Right lobe of liver (tissue), 6 donors: ENCODE data around the gene AP3D1. TPM values are rescaled to one million over a fixed set of nuclear protein-coding genes. Genes with fewer than 3 reads are reported as not detected.

Source experiments
- ATAC-seq, 4 donors: fragments of 200-7000 bp; cut with Tn5 transposase; one replicate each; pipeline ENCODE4 v1.9.1; 2020; ENCODE audit warnings: mild to moderate bottlenecking in 4 of 4, moderate library complexity in 4 of 4
- DNase-seq, 3 donors: peaks; one replicate each; pipeline ENCODE4 v3.0.0-alpha.2; 2020
- H3K27ac ChIP-seq, 3 donors: fragments of 200-600 bp; one replicate each; pipeline ENCODE4 v1.8.0; 2022
- H3K27me3 ChIP-seq, 2 donors: fragments of 200-600 bp; one replicate each; pipeline ENCODE4 v1.8.0; 2022
- H3K36me3 ChIP-seq, 4 donors: fragments of 200-600 bp; sonication (generic) in 1 of 4; one replicate each; pipeline versions ENCODE4 v1.5.1 to v1.8.0; 2017 to 2022; ENCODE audit warnings: control low read depth in 1 of 4
- H3K4me1 ChIP-seq, 4 donors: fragments of 200-600 bp; sonication (generic) in 1 of 4; one replicate each; pipeline versions ENCODE4 v1.5.1 to v1.8.0; 2017 to 2022; ENCODE audit warnings: control low read depth in 1 of 4
- H3K4me3 ChIP-seq, 3 donors: fragments of 200-600 bp; one replicate each; pipeline ENCODE4 v1.8.0; 2022
- H3K9me3 ChIP-seq, 4 donors: fragments of 200-600 bp; sonication (generic) in 1 of 4; one replicate each; pipeline versions ENCODE4 v1.5.1 to v1.8.0; 2017 to 2022; ENCODE audit warnings: control low read depth in 1 of 4
- POLR2A ChIP-seq: fragments of 450-650 bp; IDR thresholded peaks from one replicate; pipeline ENCODE4 v1.6.1; 2017; ENCODE audit warnings: antibody characterized with exemption, mild to moderate bottlenecking
- WGBS: methylation state at CpG from one replicate; pipeline ENCODE4 v1.1.6; 2018; ENCODE audit warnings: low coverage, low lambda C conversion rate; ENCODE audit not compliant: insufficient coverage; ENCODE audit errors: missing lambda C conversion rate; 5-methylcytosine and 5-hydroxymethylcytosine counted together
- intact Hi-C, 2 donors: fragments of 100-400 bp; cut with DNase I; formaldehyde crosslinking; loops; one replicate each; pipeline versions ENCODE4 v1.11.2 to v1.14.1; 2022
- total RNA-seq, 6 experiments: library from RNA; depleted of rRNA in 2 of 6; stranded (reverse); fragments of >200 nt in 2 of 6; fragmentation: NEBNext Ultra II Directional in 3 of 6; extraction: Animal tissue kit (Norgen Biotek cat#: 25700) in 3 of 6; gene quantifications; one replicate each; pipeline versions ENCODE4 v1.1.0 to v1.2.4, GENCODE V29; 2016 to 2023
- TF ChIP-seq, protein P1 (sequence below), 4 donors: fragments of 200-600 bp in 3 of 4; fragments of 450-650 bp in 1 of 4; IDR thresholded peaks; one replicate each; pipeline versions ENCODE4 v1.5.1 to v1.8.0; 2016 to 2022; ENCODE audit warnings: antibody characterized with exemption in 4 of 4, mild to moderate bottlenecking in 2 of 4
- donor health status: DM: no; HTN: yes; CAD: no.
- donor health status: DM: no; HTN: no; CAD: no.
- donor health status: DM: no; HTN: no; CAD: no.
- donor health status: DM: no; HTN: yes; CAD: no.
- donor health status: DM: no; HTN: yes; CAD: no.

AP3D1 gene
- total RNA-seq, 6 experiments from 2014 or later: 55.5 to 99.0 (median 65.5) TPM

DNA sequence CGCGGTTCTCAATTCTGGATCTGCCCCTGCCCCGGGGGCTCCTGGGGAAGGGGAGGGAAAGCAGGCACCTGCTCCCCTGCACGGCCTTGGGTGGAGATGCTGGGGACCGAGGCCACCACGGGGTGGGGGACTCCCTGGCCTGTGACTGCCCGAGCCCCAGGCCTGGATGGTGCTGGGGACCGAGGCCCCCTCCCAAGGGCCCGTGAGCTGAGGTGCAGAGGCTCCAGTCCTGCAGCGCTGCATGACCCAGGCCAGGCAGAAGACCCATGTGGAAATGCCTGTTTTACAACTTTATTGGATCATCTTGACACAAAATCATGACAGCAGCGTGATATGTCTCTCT is 50.7 kb downstream of the AP3D1 start:
- ATAC-seq (no peak), DNase-seq (peak in 1 of 3 donors; percentile 19)
- no peak for TF ChIP-seq POLR2A
- TF ChIP-seq, protein P1, sequence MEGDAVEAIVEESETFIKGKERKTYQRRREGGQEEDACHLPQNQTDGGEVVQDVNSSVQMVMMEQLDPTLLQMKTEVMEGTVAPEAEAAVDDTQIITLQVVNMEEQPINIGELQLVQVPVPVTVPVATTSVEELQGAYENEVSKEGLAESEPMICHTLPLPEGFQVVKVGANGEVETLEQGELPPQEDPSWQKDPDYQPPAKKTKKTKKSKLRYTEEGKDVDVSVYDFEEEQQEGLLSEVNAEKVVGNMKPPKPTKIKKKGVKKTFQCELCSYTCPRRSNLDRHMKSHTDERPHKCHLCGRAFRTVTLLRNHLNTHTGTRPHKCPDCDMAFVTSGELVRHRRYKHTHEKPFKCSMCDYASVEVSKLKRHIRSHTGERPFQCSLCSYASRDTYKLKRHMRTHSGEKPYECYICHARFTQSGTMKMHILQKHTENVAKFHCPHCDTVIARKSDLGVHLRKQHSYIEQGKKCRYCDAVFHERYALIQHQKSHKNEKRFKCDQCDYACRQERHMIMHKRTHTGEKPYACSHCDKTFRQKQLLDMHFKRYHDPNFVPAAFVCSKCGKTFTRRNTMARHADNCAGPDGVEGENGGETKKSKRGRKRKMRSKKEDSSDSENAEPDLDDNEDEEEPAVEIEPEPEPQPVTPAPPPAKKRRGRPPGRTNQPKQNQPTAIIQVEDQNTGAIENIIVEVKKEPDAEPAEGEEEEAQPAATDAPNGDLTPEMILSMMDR (IDR thresholded peaks at IDR 0.05): no peak
- Histone ChIP-seq H3K36me3 (peaks cover 0 to 32% (median 17%) of the 10 kb centered on the region in 4 donors), H3K27ac (no peak overlapping the region), H3K27me3 (no peaks in the 10 kb centered on the region), H3K9me3 (no peaks in the 10 kb centered on the region), H3K4me1 (peaks cover 0 to under 1% (median 0%) of the 10 kb centered on the region in 4 donors), H3K4me3 (no peak overlapping the region)
- 100% methylated on average over 3 of the region's 11 CpGs for WGBS
- intact Hi-C loops: no loop called here

DNA sequence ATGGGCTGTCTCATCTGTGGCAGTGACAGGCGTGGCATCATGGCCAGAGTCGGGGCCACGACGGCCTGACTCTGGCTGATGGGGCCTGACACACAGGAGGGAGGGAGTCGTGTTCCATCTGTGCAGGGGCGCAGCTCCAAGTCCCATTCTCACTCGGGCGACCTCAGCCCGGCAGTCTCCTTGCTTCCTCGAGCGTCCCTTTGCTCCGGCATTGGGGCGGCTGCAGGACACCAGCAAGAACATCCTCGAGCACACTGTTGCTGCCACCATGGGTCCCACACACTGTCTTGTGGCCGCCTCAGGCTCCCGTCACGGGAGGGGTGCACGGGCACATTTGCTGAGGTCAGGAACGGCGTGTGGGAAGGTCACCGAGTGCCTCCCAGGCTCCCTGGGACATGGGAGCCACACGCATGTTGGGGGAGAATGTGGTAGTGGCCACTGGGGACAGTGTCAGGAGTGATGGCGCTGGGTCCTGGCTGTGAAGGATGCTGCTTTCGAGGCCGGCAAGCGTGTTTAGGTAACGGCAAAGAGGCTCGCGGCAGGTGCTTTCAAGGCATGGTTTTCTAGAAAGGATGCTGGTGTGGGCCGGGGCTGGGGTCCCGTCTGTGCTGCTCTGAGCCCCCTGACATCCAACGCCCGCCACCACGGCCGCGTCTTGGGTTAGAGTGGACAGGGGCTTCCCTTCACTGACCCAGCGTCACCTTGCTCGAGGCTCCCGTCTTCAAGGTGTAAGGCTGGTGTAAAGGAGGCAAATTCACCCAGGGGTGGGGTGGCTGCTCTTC is 51.2 kb downstream of the AP3D1 start:
- Histone ChIP-seq H3K27me3 (no peaks in the 10 kb centered on the region), H3K9me3 (no peaks in the 10 kb centered on the region), H3K27ac (no peak overlapping the region), H3K4me3 (no peak overlapping the region), H3K4me1 (peaks cover 0 to 6% (median 2%) of the 10 kb centered on the region in 4 donors), H3K36me3 (peaks cover 0 to 32% (median 17%) of the 10 kb centered on the region in 4 donors)
- intact Hi-C loops: no loop called here
- TF ChIP-seq, protein P1 (IDR thresholded peaks at IDR 0.05): no peak
- TF ChIP-seq POLR2A: no peak
- DNase-seq (peak in 1 of 3 donors; percentile 27), ATAC-seq (no peak)
- 94% methylated on average over 10 of the region's 39 CpGs for WGBS

DNA sequence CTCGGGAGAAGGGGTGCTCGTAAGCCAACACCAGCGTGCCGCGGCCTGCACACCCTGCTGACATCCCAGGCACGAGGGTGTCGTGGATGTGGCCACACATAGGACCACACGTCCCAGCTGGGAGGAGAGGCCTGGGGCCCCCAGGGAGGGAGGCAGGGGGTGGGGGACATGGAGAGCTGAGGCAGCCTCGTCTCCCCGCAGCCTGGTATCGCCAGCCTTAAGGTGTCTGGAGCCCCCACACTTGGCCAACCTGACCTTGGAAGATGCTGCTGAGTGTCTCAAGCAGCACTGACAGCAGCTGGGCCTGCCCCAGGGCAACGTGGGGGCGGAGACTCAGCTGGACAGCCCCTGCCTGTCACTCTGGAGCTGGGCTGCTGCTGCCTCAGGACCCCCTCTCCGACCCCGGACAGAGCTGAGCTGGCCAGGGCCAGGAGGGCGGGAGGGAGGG is 52.3 kb downstream of the AP3D1 start:
- intact Hi-C loops: no loop called here
- no peak for ATAC-seq
- Histone ChIP-seq H3K27me3 (no peaks in the 10 kb centered on the region), H3K9me3 (no peaks in the 10 kb centered on the region), H3K4me3 (no peak overlapping the region), H3K27ac (no peak overlapping the region), H3K4me1 (peaks cover 0 to 12% (median 2%) of the 10 kb centered on the region in 4 donors), H3K36me3 (peaks cover 0 to 32% (median 17%) of the 10 kb centered on the region in 4 donors)
- DNase-seq: no peak
- no peak for TF ChIP-seq POLR2A
- TF ChIP-seq, protein P1 (IDR thresholded peaks at IDR 0.05): no peak
- WGBS: 60% methylated on average over 4 of the region's 16 CpGs

DNA sequence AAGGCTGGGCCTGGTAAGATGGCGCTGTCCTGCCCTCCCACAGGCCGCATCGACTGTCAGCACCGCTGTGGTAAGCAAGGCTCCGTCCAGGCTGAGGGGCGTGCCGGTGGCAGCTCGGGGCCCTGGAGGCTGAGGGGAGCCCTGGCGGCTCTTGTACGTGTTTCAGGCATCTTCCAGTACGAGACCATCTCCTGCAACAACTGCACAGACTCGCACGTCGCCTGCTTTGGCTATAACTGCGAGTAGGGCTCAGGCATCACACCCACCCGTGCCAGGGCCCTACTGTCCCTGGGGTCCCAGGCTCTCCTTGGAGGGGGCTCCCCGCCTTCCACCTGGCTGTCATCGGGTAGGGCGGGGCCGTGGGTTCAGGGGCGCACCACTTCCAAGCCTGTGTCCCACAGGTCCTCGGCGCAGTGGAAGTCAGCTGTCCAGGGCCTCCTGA is 53.5 kb downstream of the AP3D1 start:
- DNase-seq (no peak), ATAC-seq (no peak)
- intact Hi-C loops: no loop called here
- Histone ChIP-seq H3K9me3 (no peaks in the 10 kb centered on the region), H3K27me3 (no peaks in the 10 kb centered on the region), H3K4me1 (peaks cover 0 to 13% (median 2%) of the 10 kb centered on the region in 4 donors), H3K36me3 (peaks cover 0 to 28% (median 16%) of the 10 kb centered on the region in 4 donors), H3K27ac (no peak overlapping the region), H3K4me3 (no peak overlapping the region)
- 100% methylated on average over 2 of the region's 23 CpGs for WGBS
- no peak for TF ChIP-seq POLR2A
- TF ChIP-seq, protein P1 (IDR thresholded peaks at IDR 0.05): no peak
